ENCODE measurements around the gene DHX15. TPM values are rescaled to one million over a fixed set of nuclear protein-coding genes. Genes with fewer than 3 reads are reported as not detected.
A peak's percentile ranks its signal among the peaks of the same experiment; 100 is the strongest.

Gene DHX15
- total and polyA plus RNA-seq, 10 of the 15 experiments (the other 5 are each of a cell fraction or from before 2014, with no cell fraction given), result 166 to 269 (median 184) TPM

MicroRNAs encoded within 50 kb of the gene (microRNA counts, 767-probe panel; counts per million panel counts)
- microRNA hsa-miR-573, result 1,244 counts per million, percentile 41 among the panel's probes with 10 or more counts

Small RNA genes lying within 50 kb of the gene (microRNA-seq; reads per million reads assigned to microRNA genes)
- 17.7 reads per million, percentile 52 among the genes with 10 or more reads in this experiment for gene MIR573

Small RNA genes lying within 50 kb of the gene (small RNA-seq; reads per million reads assigned to genes)
- gene MIR573 (12.6 reads per million, percentile 96 among the genes with 10 or more reads in this experiment), gene RN7SL16P (not detected)

Other genes starting within 250 kb of the DHX15 start
- gene SOD3, start 211.0 kb upstream of the DHX15 start, total RNA-seq (2014; rRNA removed), result not detected in 2 replicates
- not detected in 2 replicates for gene SOD3, start 211.0 kb upstream of the DHX15 start, total RNA-seq (2014; rRNA removed; fragmentation: Illumina TruSeq; extraction: Trizol)
- not detected in 2 replicates for gene SOD3, start 211.0 kb upstream of the DHX15 start, total RNA-seq (2021)
- not detected in 2 replicates for gene SOD3, start 211.0 kb upstream of the DHX15 start, polyA plus RNA-seq (2011; rRNA removed)
- not detected in 2 replicates for gene SOD3, start 211.0 kb upstream of the DHX15 start, polyA plus RNA-seq (2014; fragmentation: Illumina TruSeq; extraction: Trizol)
- not detected for gene SOD3, start 211.0 kb upstream of the DHX15 start, polyA plus RNA-seq (2014; fragmentation: Nextera tagmentation; extraction: Ambion mirVana)
- gene SOD3, start 211.0 kb upstream of the DHX15 start, polyA plus RNA-seq (2014; rRNA removed), result not detected in 2 replicates
- gene SOD3, start 211.0 kb upstream of the DHX15 start, polyA plus RNA-seq (2016; fragmentation: Nextera tagmentation; extraction: Ambion mirVana), result not detected